ENCODE measurements around the gene DUSP1.
A peak's percentile ranks its signal among the peaks of the same experiment; 100 is the strongest.

GRCh38 chr5:172807766-172808311 is 36.8 kb upstream of the DUSP1 start:
- TF ChIP-seq L3MBTL2 (conservative IDR thresholded peaks at IDR 0.05): no peak
- no peak for TF ChIP-seq ELF4 (IDR thresholded peaks at IDR 0.05)
- no peak for TF ChIP-seq TARDBP (IDR thresholded peaks at IDR 0.05)
- TF ChIP-seq SUZ12 (IDR thresholded peaks at IDR 0.05): no peak
- no peak for TF ChIP-seq CTBP1 (IDR thresholded peaks at IDR 0.05; ENCODE audit: borderline replicate concordance)
- TF ChIP-seq BHLHE40 (IDR thresholded peaks at IDR 0.05; ENCODE audit: borderline replicate concordance): no peak
- no peak for TF ChIP-seq ARNT (IDR thresholded peaks at IDR 0.05)
- no peak for TF ChIP-seq FOXA1 (IDR thresholded peaks at IDR 0.05)
- TF ChIP-seq ZNF384 (IDR thresholded peaks at IDR 0.05): 0 out of 2 replicates have a peak, but pooled peaks have one; percentile 25
- TF ChIP-seq SP1 (IDR thresholded peaks at IDR 0.05): no peak
- TF ChIP-seq FOXK2 (IDR thresholded peaks at IDR 0.05): no peak

Measured in HEK293T (cell line).